ENCODE data around the gene ICAM3. TPM values are rescaled to one million over a fixed set of nuclear protein-coding genes. Genes with fewer than 3 reads are reported as not detected.
A peak's percentile ranks its signal among the peaks of the same experiment; 100 is the strongest.
"Not testable (repeated sequence)": the region's sequence is repeated elsewhere in the genome, so short reads cannot be mapped to it uniquely, and the experiment has no call there.

ICAM3 gene
- total RNA-seq, 1 donor from 2014 or later, result 12.4 TPM

- Histone ChIP-seq H3K36me3 (ENCODE audit: insufficient read depth, low read length) (no peaks in the 10 kb centered on the region), H3K27ac (ENCODE audit: low read depth, low read length) (no peak overlapping the region), H4K20me1 (ENCODE audit: insufficient read depth, low read length) (no peaks in the 10 kb centered on the region), H3K79me2 (ENCODE audit: insufficient read depth, low read length) (no peaks in the 10 kb centered on the region), H2AFZ (ENCODE audit: low read depth, low read length) (no peak overlapping the region), H3K4me2 (ENCODE audit: low read length) (no peak overlapping the region), H3K4me3 (ENCODE audit: insufficient read depth, low read depth, low read length) (no peak overlapping the region), H3K27me3 (ENCODE audit: insufficient read depth, low read length) (no peaks in the 10 kb centered on the region), H3K9ac (ENCODE audit: low read length) (no peak overlapping the region), H3K9me3 (ENCODE audit: insufficient read depth, low read depth, low read length) (no peaks in the 10 kb centered on the region), H3K4me1 (ENCODE audit: insufficient read depth, low read length) (peaks cover 3% of the 10 kb centered on the region)
- TF ChIP-seq CTCF (IDR thresholded peaks at IDR 0.05; ENCODE audit: insufficient read depth, low read depth, low read length) (no peak), EZH2 (IDR thresholded peaks at IDR 0.05; ENCODE audit: insufficient read depth, low read length) (no peak)
- DNase-seq (ENCODE audit: low read depth) (no peak), FAIRE-seq (no peak)
- Mint-ChIP-seq H3K27me3 (ENCODE audit: low read depth, unreplicated experiment) (peaks cover 11% of the 10 kb centered on the region), H3K36me3 (ENCODE audit: low read depth, unreplicated experiment) (no peaks in the 10 kb centered on the region), H3K4me1 (ENCODE audit: low read depth, unreplicated experiment) (no peaks in the 10 kb centered on the region), H3K4me3 (ENCODE audit: unreplicated experiment) (no peak overlapping the region), H3K27ac (ENCODE audit: unreplicated experiment) (no peak overlapping the region), H3K9me3 (ENCODE audit: unreplicated experiment) (no peaks in the 10 kb centered on the region)
These were observed 553 bp upstream of the ICAM3 start for GRCh38 chr19:10339977-10340376.

- DNase-seq (ENCODE audit: low read depth), result no peak
- no peak overlapping the region for H3K9ac ChIP-seq (ENCODE audit: low read length)
- no peak overlapping the region for H3K27ac ChIP-seq (ENCODE audit: low read depth, low read length)
- no peak for FAIRE-seq
- H3K4me2 ChIP-seq (ENCODE audit: low read length), result no peak overlapping the region
- H3K36me3 ChIP-seq (ENCODE audit: insufficient read depth, low read length), result no peaks in the 10 kb centered on the region
- Mint-ChIP-seq H3K36me3 (ENCODE audit: low read depth, unreplicated experiment) (no peaks in the 10 kb centered on the region), H3K4me1 (ENCODE audit: low read depth, unreplicated experiment) (no peaks in the 10 kb centered on the region), H3K9me3 (ENCODE audit: unreplicated experiment) (no peaks in the 10 kb centered on the region), H3K4me3 (ENCODE audit: unreplicated experiment) (no peak overlapping the region), H3K27ac (ENCODE audit: unreplicated experiment) (no peak overlapping the region), H3K27me3 (ENCODE audit: low read depth, unreplicated experiment) (peaks cover 11% of the 10 kb centered on the region)
- H3K27me3 ChIP-seq (ENCODE audit: insufficient read depth, low read length), result no peaks in the 10 kb centered on the region
- no peaks in the 10 kb centered on the region for H3K9me3 ChIP-seq (ENCODE audit: insufficient read depth, low read depth, low read length)
- H3K4me3 ChIP-seq (ENCODE audit: insufficient read depth, low read depth, low read length), result no peak overlapping the region
- TF ChIP-seq CTCF (IDR thresholded peaks at IDR 0.05; ENCODE audit: insufficient read depth, low read depth, low read length) (no peak), EZH2 (IDR thresholded peaks at IDR 0.05; ENCODE audit: insufficient read depth, low read length) (no peak)
- H2AFZ ChIP-seq (ENCODE audit: low read depth, low read length), result peak overlapping the region; percentile 4
- no peaks in the 10 kb centered on the region for H3K79me2 ChIP-seq (ENCODE audit: insufficient read depth, low read length)
- H3K4me1 ChIP-seq (ENCODE audit: insufficient read depth, low read length), result peaks cover 7% of the 10 kb centered on the region
- H4K20me1 ChIP-seq (ENCODE audit: insufficient read depth, low read length), result no peaks in the 10 kb centered on the region
These were observed 484 bp downstream of the ICAM3 start for GRCh38 chr19:10338940-10339339.

- not testable (repeated sequence) for H3K4me3 Mint-ChIP-seq (ENCODE audit: unreplicated experiment); H3K9me3 ChIP-seq (ENCODE audit: insufficient read depth, low read depth, low read length); H3K36me3 Mint-ChIP-seq (ENCODE audit: low read depth, unreplicated experiment); FAIRE-seq; H3K36me3 ChIP-seq (ENCODE audit: insufficient read depth, low read length); DNase-seq (ENCODE audit: low read depth); H3K9ac ChIP-seq (ENCODE audit: low read length); H3K9me3 Mint-ChIP-seq (ENCODE audit: unreplicated experiment); H3K4me1 Mint-ChIP-seq (ENCODE audit: low read depth, unreplicated experiment); H3K4me3 ChIP-seq (ENCODE audit: insufficient read depth, low read depth, low read length); H3K27me3 ChIP-seq (ENCODE audit: insufficient read depth, low read length); H3K27ac Mint-ChIP-seq (ENCODE audit: unreplicated experiment); H3K4me2 ChIP-seq (ENCODE audit: low read length); H3K27ac ChIP-seq (ENCODE audit: low read depth, low read length); H2AFZ ChIP-seq (ENCODE audit: low read depth, low read length)
- peaks cover 11% of the 10 kb centered on the region for H3K27me3 Mint-ChIP-seq (ENCODE audit: low read depth, unreplicated experiment)
- Histone ChIP-seq H3K79me2 (ENCODE audit: insufficient read depth, low read length) (peaks cover 13% of the 10 kb centered on the region), H3K4me1 (ENCODE audit: insufficient read depth, low read length) (peaks cover 14% of the 10 kb centered on the region), H4K20me1 (ENCODE audit: insufficient read depth, low read length) (peaks cover 12% of the 10 kb centered on the region)
These were observed 2.7 kb downstream of the ICAM3 start for GRCh38 chr19:10336725-10337124.

Measured in astrocyte (in vitro differentiated cells and primary cell).